Gastroesophageal sphincter (tissue), 4 donors: ENCODE measurements around the gene GADD45A. TPM values are rescaled to one million over a fixed set of nuclear protein-coding genes. Genes with fewer than 3 reads are reported as not detected.
A peak's percentile ranks its signal among the peaks of the same experiment; 100 is the strongest.

ENCODE experiments used
- ATAC-seq: fragments of 150-250 bp; one replicate; pipeline ENCODE4 v1.9.1; 2016; ENCODE audit warnings: mild to moderate bottlenecking, moderate library complexity
- H3K27ac ChIP-seq, 4 donors: fragments of 200-600 bp; sonication (generic) in 3 of 4; 1 replicate in 3 of 4; 2 replicates in 1 of 4; pipeline ENCODE4 v1.5.1; 2016 to 2019
- H3K27me3 ChIP-seq: fragments of 200-600 bp; sonication (generic); one replicate; pipeline ENCODE4 v1.5.1; 2019
- H3K36me3 ChIP-seq, 2 donors: fragments of 200-600 bp; sonication (generic); one replicate each; pipeline ENCODE4 v1.5.1; 2019; ENCODE audit warnings: control low read depth in 1 of 2
- H3K4me1 ChIP-seq, 3 donors: fragments of 200-600 bp; sonication (generic); 1 replicate in 2 of 3; 2 replicates in 1 of 3; pipeline ENCODE4 v1.5.1; 2016 to 2019; ENCODE audit warnings: control low read depth in 2 of 3
- H3K4me3 ChIP-seq, 2 donors: fragments of 200-600 bp; sonication (generic); one replicate each; pipeline ENCODE4 v1.5.1; 2019; ENCODE audit warnings: mild to moderate bottlenecking in 1 of 2, moderate library complexity in 1 of 2
- H3K9me3 ChIP-seq, 3 donors: fragments of 200-600 bp; sonication (generic); one replicate each; pipeline ENCODE4 v1.5.1; 2017 to 2019; ENCODE audit warnings: control low read depth in 2 of 3
- EP300 ChIP-seq: sonication (generic); formaldehyde crosslinking; IDR thresholded peaks from one replicate; pipeline ENCODE4 v1.6.1; 2017; ENCODE audit warnings: antibody characterized with exemption, mild to moderate bottlenecking
- POLR2A ChIP-seq, 2 donors: fragments of 450-650 bp; IDR thresholded peaks; one replicate each; pipeline ENCODE4 v1.6.1; 2017; ENCODE audit warnings: antibody characterized with exemption in 2 of 2, mild to moderate bottlenecking in 2 of 2, moderate library complexity in 1 of 2
- POLR2AphosphoS5 ChIP-seq: sonication (generic); formaldehyde crosslinking; IDR thresholded peaks from one replicate; pipeline ENCODE4 v1.6.1; 2017; ENCODE audit warnings: antibody characterized with exemption
- WGBS, 2 donors: methylation state at CpG; one replicate each; pipeline ENCODE4 v1.1.5; 2018; ENCODE audit warnings: low coverage in 1 of 2; 5-methylcytosine and 5-hydroxymethylcytosine counted together
- total RNA-seq, 4 donors: library from RNA; depleted of rRNA; stranded (reverse); fragments of >200 nt; gene quantifications; one replicate each; pipeline ENCODE4 v1.1.0, GENCODE V29; 2016
- TF ChIP-seq, protein P1 (sequence below), 4 experiments: fragments of 200-600 bp in 2 of 4; fragments of 450-650 bp in 2 of 4; sonication (generic) in 1 of 4; IDR thresholded peaks; one replicate each; pipeline ENCODE4 v1.5.1; 2017 to 2019; ENCODE audit warnings: antibody characterized with exemption in 4 of 4, mild to moderate bottlenecking in 2 of 4, moderate library complexity in 2 of 4

Gene GADD45A
- total RNA-seq, 4 donors from 2014 or later = 58.7 to 69.9 (median 65.6) TPM

GRCh38 chr1:67701876-67702275, 16.9 kb downstream of the GADD45A start:
- peaks cover 0 to 45% of the 10 kb centered on the region in 2 donors for H3K36me3 ChIP-seq
- no peak overlapping the region for H3K27ac ChIP-seq
- no peaks in the 10 kb centered on the region for H3K27me3 ChIP-seq
- H3K4me1 ChIP-seq = peaks cover 0 to 12% (median 1%) of the 10 kb centered on the region in 3 donors
- no peak for ATAC-seq
- H3K4me3 ChIP-seq = no peak overlapping the region
- 73 to 85% methylated on average over 2 of the region's 2 CpGs for WGBS, 2 donors
- H3K9me3 ChIP-seq = no peaks in the 10 kb centered on the region
- TF ChIP-seq, protein P1, sequence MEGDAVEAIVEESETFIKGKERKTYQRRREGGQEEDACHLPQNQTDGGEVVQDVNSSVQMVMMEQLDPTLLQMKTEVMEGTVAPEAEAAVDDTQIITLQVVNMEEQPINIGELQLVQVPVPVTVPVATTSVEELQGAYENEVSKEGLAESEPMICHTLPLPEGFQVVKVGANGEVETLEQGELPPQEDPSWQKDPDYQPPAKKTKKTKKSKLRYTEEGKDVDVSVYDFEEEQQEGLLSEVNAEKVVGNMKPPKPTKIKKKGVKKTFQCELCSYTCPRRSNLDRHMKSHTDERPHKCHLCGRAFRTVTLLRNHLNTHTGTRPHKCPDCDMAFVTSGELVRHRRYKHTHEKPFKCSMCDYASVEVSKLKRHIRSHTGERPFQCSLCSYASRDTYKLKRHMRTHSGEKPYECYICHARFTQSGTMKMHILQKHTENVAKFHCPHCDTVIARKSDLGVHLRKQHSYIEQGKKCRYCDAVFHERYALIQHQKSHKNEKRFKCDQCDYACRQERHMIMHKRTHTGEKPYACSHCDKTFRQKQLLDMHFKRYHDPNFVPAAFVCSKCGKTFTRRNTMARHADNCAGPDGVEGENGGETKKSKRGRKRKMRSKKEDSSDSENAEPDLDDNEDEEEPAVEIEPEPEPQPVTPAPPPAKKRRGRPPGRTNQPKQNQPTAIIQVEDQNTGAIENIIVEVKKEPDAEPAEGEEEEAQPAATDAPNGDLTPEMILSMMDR (IDR thresholded peaks at IDR 0.05) = no peak
- TF ChIP-seq POLR2A (IDR thresholded peaks at IDR 0.05) (no peak), EP300 (no peak), POLR2AphosphoS5 (no peak)

DNA sequence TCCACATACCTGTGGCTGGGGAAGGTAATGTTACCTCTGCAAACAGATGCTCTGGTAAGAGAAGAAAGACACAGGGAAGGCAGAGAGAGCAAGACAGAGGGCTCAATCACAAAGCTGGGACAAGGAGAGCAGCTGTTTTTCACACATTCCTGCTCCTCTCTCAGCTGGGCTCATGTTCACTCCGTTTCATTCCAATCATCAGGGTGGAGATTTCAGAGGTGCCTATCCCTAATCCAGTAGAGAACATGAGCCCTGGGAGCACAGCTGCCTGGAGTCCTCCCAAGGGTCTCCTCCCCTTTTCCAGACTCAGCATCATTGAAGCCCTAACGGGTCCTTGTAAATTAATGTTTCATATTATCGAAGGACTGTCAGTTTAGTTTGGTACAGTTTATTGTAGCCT, 19.4 kb downstream of the GADD45A start:
- Histone ChIP-seq H3K4me1 (peaks cover 3 to 36% (median 4%) of the 10 kb centered on the region in 3 donors), H3K27ac (no peak overlapping the region), H3K36me3 (peaks cover 0 to 45% of the 10 kb centered on the region in 2 donors), H3K9me3 (no peaks in the 10 kb centered on the region), H3K4me3 (no peak overlapping the region), H3K27me3 (no peaks in the 10 kb centered on the region)
- ATAC-seq = no peak
- TF ChIP-seq POLR2AphosphoS5 (no peak), EP300 (no peak), POLR2A (IDR thresholded peaks at IDR 0.05) (no peak)
- TF ChIP-seq, protein P1 (IDR thresholded peaks at IDR 0.05) = no peak
- WGBS, 2 donors = 81 to 89% methylated on average over 2 to 3 of the region's 3 CpGs

DNA sequence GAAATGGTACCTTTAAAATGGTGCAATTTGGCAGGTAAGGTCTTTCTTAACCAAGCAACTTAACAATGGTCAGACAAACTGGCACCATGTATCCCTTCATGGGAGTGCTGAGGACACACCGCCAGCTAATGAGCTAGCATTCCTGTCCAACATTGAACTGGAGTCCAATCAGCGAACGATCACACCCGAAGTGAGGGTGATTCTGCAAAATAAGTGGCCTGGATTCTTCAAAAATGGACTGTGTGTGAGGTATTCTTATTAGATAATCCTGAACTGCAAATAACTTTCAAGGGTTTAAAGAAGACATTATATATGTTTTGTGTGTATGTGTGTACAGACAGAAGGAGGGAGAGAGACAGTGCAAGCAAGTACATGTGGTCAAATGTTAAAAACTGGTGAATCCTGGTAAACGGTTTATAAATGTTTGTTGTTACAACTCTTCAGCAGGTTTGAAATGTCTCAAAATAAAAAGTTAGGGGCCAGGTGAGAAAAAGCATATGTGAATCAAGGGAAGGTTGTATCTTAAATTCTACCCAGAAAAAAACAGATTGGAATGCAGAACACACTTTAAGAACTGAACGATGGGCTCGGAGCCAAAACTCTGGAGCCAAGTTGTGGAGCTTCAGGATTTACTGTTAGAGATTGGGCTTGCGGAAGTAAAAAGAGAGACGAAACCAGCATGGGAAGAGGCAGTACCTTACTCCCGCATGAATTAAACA, 20.9 kb downstream of the GADD45A start:
- no peak for ATAC-seq
- H3K27ac ChIP-seq = peak overlapping the region in 3 of 4 donors; percentile 7 to 61 (median 25)
- H3K4me3 ChIP-seq = no peak overlapping the region
- TF ChIP-seq POLR2AphosphoS5 (no peak), POLR2A (IDR thresholded peaks at IDR 0.05) (no peak), EP300 (no peak)
- TF ChIP-seq, protein P1 (IDR thresholded peaks at IDR 0.05) = no peak
- H3K36me3 ChIP-seq = peaks cover 0 to 45% of the 10 kb centered on the region in 2 donors
- no peaks in the 10 kb centered on the region for H3K27me3 ChIP-seq
- 29 to 58% methylated on average over 6 to 9 of the region's 10 CpGs for WGBS, 2 donors
- H3K4me1 ChIP-seq = peaks cover 3 to 45% (median 4%) of the 10 kb centered on the region in 3 donors
- no peaks in the 10 kb centered on the region for H3K9me3 ChIP-seq

DNA sequence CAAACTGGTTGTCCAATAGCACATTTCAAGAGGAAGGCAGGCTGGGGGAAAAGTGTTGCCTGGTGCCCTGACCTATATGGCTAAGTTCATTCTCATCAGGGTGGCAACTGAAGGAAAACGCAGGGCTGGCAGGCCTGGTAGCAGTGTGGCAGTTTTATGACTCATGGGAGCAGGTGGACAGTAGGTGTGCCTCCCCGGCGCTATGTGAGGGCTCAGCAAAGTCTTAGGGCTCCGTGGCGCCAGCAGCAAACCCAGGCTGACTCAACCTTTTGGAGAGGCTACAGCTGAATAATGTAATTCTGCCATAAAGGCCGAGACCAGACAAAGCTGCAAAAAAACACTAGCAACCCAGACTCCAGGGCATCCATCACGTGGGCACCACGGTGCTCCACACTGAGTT, 23.6 kb downstream of the GADD45A start:
- Histone ChIP-seq H3K27ac (no peak overlapping the region), H3K4me3 (no peak overlapping the region), H3K36me3 (peaks cover 0 to 27% of the 10 kb centered on the region in 2 donors), H3K27me3 (no peaks in the 10 kb centered on the region), H3K4me1 (peaks cover 3 to 62% (median 6%) of the 10 kb centered on the region in 3 donors), H3K9me3 (no peaks in the 10 kb centered on the region)
- 67% methylated on average over 2 of the region's 8 CpGs; no CpG with 5 or more reads in 1 of the 2 donors for WGBS, 2 donors
- TF ChIP-seq EP300 = no peak
- TF ChIP-seq POLR2AphosphoS5 = no peak
- no peak for TF ChIP-seq POLR2A (IDR thresholded peaks at IDR 0.05)
- TF ChIP-seq, protein P1 (IDR thresholded peaks at IDR 0.05) = no peak
- no peak for ATAC-seq

GRCh38 chr1:67710417-67710816, 25.4 kb downstream of the GADD45A start:
- no peak for ATAC-seq
- TF ChIP-seq, protein P1 (IDR thresholded peaks at IDR 0.05) = no peak
- TF ChIP-seq POLR2AphosphoS5 = peak; percentile 39
- Histone ChIP-seq H3K4me1 (peaks cover 7 to 78% (median 8%) of the 10 kb centered on the region in 3 donors), H3K27me3 (no peaks in the 10 kb centered on the region), H3K27ac (peak overlapping the region in 3 of 4 donors; percentile 12 to 22 (median 13)), H3K4me3 (no peak overlapping the region), H3K36me3 (peaks cover 0 to 9% of the 10 kb centered on the region in 2 donors), H3K9me3 (no peaks in the 10 kb centered on the region)
- 10 to 50% methylated on average over 4 to 5 of the region's 5 CpGs for WGBS, 2 donors
